SK-N-SH (cell line): ENCODE measurements around the gene ZNF626. TPM values are rescaled to one million over a fixed set of nuclear protein-coding genes. Genes with fewer than 3 reads are reported as not detected.

Source experiments
- CTCF ChIA-PET: fragments of 300-600, 350-600 bp; formaldehyde crosslinking; extraction: SDS; loops from one replicate; lab custom pipeline; 2021; lab: Yijun Ruan, JAX
- POLR2A ChIA-PET: fragments of 350-600 bp; sonication (Branson Sonifier 250); formaldehyde crosslinking; extraction: SDS; loops from one replicate; lab custom pipeline; 2020; ENCODE audit warnings: antibody characterized with exemption, inconsistent platforms; lab: Yijun Ruan, JAX
- DNase-seq: peaks from one replicate; pipeline ENCODE4 v3.0.0; 2012
- H2AFZ ChIP-seq: fragments of 200-600 bp; sonication (generic); 2 replicates; pipeline ENCODE4 v1.8.1; 2016; ENCODE audit warnings: antibody characterized with exemption, mild to moderate bottlenecking, low read depth
- H3F3A ChIP-seq: fragments of 200-600 bp; sonication (generic); replicated peaks from 2 replicates; pipeline ENCODE3; 2016; ENCODE audit warnings: antibody characterized with exemption, mild to moderate bottlenecking; ENCODE audit not compliant: insufficient read depth
- H3K27ac ChIP-seq, 2 experiments: fragments of 200-500 bp in 1 of 2; fragments of 200-600 bp in 1 of 2; sonication (Bioruptor generic) in 1 of 2; sonication (generic), shearing (Covaris generic) in 1 of 2; 2 replicates each; pipeline versions ENCODE4 v1.5.1 to v1.6.1; 2014 to 2016; ENCODE audit warnings: low read depth in 2 of 2, inconsistent platforms in 1 of 2, low read length in 1 of 2, mild to moderate bottlenecking in 1 of 2, mixed read lengths in 1 of 2
- H3K27me3 ChIP-seq: fragments of 200-600 bp; sonication (generic), shearing (Covaris generic); 2 replicates; pipeline ENCODE4 v1.6.1; 2016; ENCODE audit warnings: mixed run types; ENCODE audit not compliant: insufficient read depth
- H3K36me3 ChIP-seq, 2 experiments: fragments of 200-500 bp in 1 of 2; fragments of 200-600 bp in 1 of 2; sonication (Bioruptor generic) in 1 of 2; sonication (generic) in 1 of 2; replicated peaks in 1 of 2; 2 replicates each; pipeline versions ENCODE3 to v1.5.1; 2014 to 2016; ENCODE audit warnings: low read length in 1 of 2, mild to moderate bottlenecking in 1 of 2; ENCODE audit not compliant: insufficient read depth in 2 of 2, control insufficient read depth in 1 of 2
- H3K4me1 ChIP-seq, 2 experiments: fragments of 200-500 bp in 1 of 2; fragments of 200-600 bp in 1 of 2; sonication (Bioruptor generic) in 1 of 2; sonication (generic), shearing (Covaris generic) in 1 of 2; 2 replicates each; pipeline versions ENCODE4 v1.5.1 to v1.6.1; 2014 to 2016; ENCODE audit warnings: low read depth in 1 of 2, low read length in 1 of 2, mixed run types in 1 of 2; ENCODE audit not compliant: insufficient read depth in 2 of 2, control insufficient read depth in 1 of 2
- H3K4me2 ChIP-seq: fragments of 200-600 bp; sonication (generic), shearing (Covaris generic); 2 replicates; pipeline ENCODE4 v1.6.1; 2017; ENCODE audit warnings: mixed run types
- H3K4me3 ChIP-seq, 2 experiments: fragments of 200-500 bp in 1 of 2; fragments of 200-600 bp in 1 of 2; sonication (Bioruptor generic) in 1 of 2; sonication (generic), shearing (Covaris generic) in 1 of 2; 2 replicates each; pipeline versions ENCODE4 v1.5.1 to v1.8.1; 2014 to 2016; ENCODE audit warnings: low read depth in 2 of 2, inconsistent platforms in 1 of 2, low read length in 1 of 2, mild to moderate bottlenecking in 1 of 2, mixed read lengths in 1 of 2, moderate library complexity in 1 of 2
- H3K79me2 ChIP-seq: fragments of 200-600 bp; sonication (generic); 2 replicates; pipeline ENCODE4 v1.8.1; 2017; ENCODE audit warnings: mild to moderate bottlenecking; ENCODE audit not compliant: insufficient read depth
- H3K9ac ChIP-seq: fragments of 200-600 bp; sonication (generic); 2 replicates; pipeline ENCODE4 v1.6.1; 2017; ENCODE audit warnings: mixed run types
- H3K9me2 ChIP-seq: fragments of 200-600 bp; sonication (generic); 2 replicates; pipeline ENCODE4 v1.6.1; 2017; ENCODE audit warnings: mixed run types
- H3K9me3 ChIP-seq: fragments of 200-600 bp; sonication (generic); 2 replicates; pipeline ENCODE4 v1.6.1; 2017; ENCODE audit warnings: mixed run types, mild to moderate bottlenecking, moderate library complexity
- H4K20me1 ChIP-seq: fragments of 200-600 bp; sonication (generic); 2 replicates; pipeline ENCODE4 v1.6.1; 2017; ENCODE audit warnings: mild to moderate bottlenecking, mixed run types; ENCODE audit not compliant: insufficient read depth
- CTCF ChIP-seq: fragments of 200-600 bp; sonication (generic); IDR thresholded peaks from 2 replicates; pipeline ENCODE4 v1.6.1; 2017; ENCODE audit warnings: antibody characterized with exemption, mild to moderate bottlenecking, moderate library complexity
- EZH2phosphoT487 ChIP-seq: fragments of 200-600 bp; sonication (generic); IDR thresholded peaks from 2 replicates; pipeline ENCODE4 v1.6.1; 2017; ENCODE audit warnings: low read depth, mixed run types, mild to moderate bottlenecking, antibody characterized with exemption, moderate library complexity, borderline replicate concordance
- FOSL2 ChIP-seq: IDR thresholded peaks from 2 replicates; pipeline ENCODE4 v1.4.0; 2012; ENCODE audit warnings: low read depth, mild to moderate bottlenecking, moderate library complexity, borderline replicate concordance
- FOXJ3 ChIP-seq: sonication (generic); formaldehyde crosslinking; IDR thresholded peaks from 2 replicates; pipeline ENCODE4 v1.5.1; 2020; ENCODE audit warnings: mild to moderate bottlenecking, missing genetic modification reagents
- FOXM1 ChIP-seq: IDR thresholded peaks from 2 replicates; pipeline ENCODE4 v1.4.0; 2012; ENCODE audit warnings: low read depth, mild to moderate bottlenecking
- GABPA ChIP-seq: IDR thresholded peaks from 2 replicates; pipeline ENCODE4 v1.4.0; 2012; ENCODE audit warnings: low read depth, mild to moderate bottlenecking
- GATA2 ChIP-seq: sonication (generic); formaldehyde crosslinking; IDR thresholded peaks from 2 replicates; pipeline ENCODE4 v1.5.0; 2020; ENCODE audit warnings: mild to moderate bottlenecking, missing genetic modification reagents
- MAX ChIP-seq: IDR thresholded peaks from 2 replicates; pipeline ENCODE4 v1.4.0; 2012; ENCODE audit warnings: low read depth
- MEF2A ChIP-seq: IDR thresholded peaks from 2 replicates; pipeline ENCODE4 v1.4.0; 2012; ENCODE audit warnings: low read depth, borderline replicate concordance
- MXI1 ChIP-seq: IDR thresholded peaks from 2 replicates; pipeline ENCODE4 v1.6.1; 2012; ENCODE audit warnings: mild to moderate bottlenecking, low read depth, low read length, improper control_type of control experiment
- NFIC ChIP-seq: IDR thresholded peaks from 2 replicates; pipeline ENCODE4 v1.4.0; 2012; ENCODE audit warnings: borderline replicate concordance
- POLR2AphosphoS5 ChIP-seq: IDR thresholded peaks from 2 replicates; pipeline ENCODE4 v1.6.1; 2012; ENCODE audit warnings: low read depth, low read length
- RAD21 ChIP-seq: IDR thresholded peaks from 2 replicates; pipeline ENCODE4 v1.6.1; 2012; ENCODE audit warnings: mild to moderate bottlenecking, low read length
- RFX5 ChIP-seq: IDR thresholded peaks from 2 replicates; pipeline ENCODE4 v1.6.1; 2012; ENCODE audit warnings: mild to moderate bottlenecking, improper control_type of control experiment, low read length
- SIN3A ChIP-seq: IDR thresholded peaks from 2 replicates; pipeline ENCODE4 v1.6.1; 2012; ENCODE audit warnings: low read depth, mild to moderate bottlenecking, low read length, moderate library complexity, borderline replicate concordance
- SMC3 ChIP-seq: IDR thresholded peaks from 2 replicates; pipeline ENCODE4 v1.6.1; 2012; ENCODE audit warnings: low read depth, low read length, improper control_type of control experiment
- TAF1 ChIP-seq: IDR thresholded peaks from 2 replicates; pipeline ENCODE4 v1.6.1; 2012; ENCODE audit warnings: low read depth, mild to moderate bottlenecking, low read length, moderate library complexity, borderline replicate concordance
- TCF12 ChIP-seq: IDR thresholded peaks from 2 replicates; pipeline ENCODE4 v1.4.0; 2012
- USF2 ChIP-seq: fragments of 150-350 bp; IDR thresholded peaks from 2 replicates; pipeline ENCODE4 v1.6.1; 2017; ENCODE audit warnings: antibody characterized with exemption, low read length, low read depth, borderline replicate concordance
- YY1 ChIP-seq: IDR thresholded peaks from 2 replicates; pipeline ENCODE4 v1.4.0; 2012; ENCODE audit warnings: low read depth, mild to moderate bottlenecking
- WGBS: methylation state at CpG from one replicate; pipeline ENCODE4 v1.1.6; 2017; ENCODE audit warnings: low lambda C conversion rate; 5-methylcytosine and 5-hydroxymethylcytosine counted together
- polyA plus RNA-seq, 3 experiments: library from polyadenylated mRNA; depleted of rRNA; stranded (reverse); fragments of >200 nt; gene quantifications; 2 replicates each; pipeline ENCODE4 v1.2.3, GENCODE V29; 2012
- TF ChIP-seq, protein P1 (sequence below): IDR thresholded peaks from 2 replicates; pipeline ENCODE4 v1.4.0; 2012; ENCODE audit warnings: low read depth, borderline replicate concordance
- TF ChIP-seq, protein P2 (sequence below): IDR thresholded peaks from 2 replicates; pipeline ENCODE4 v1.4.0; 2012; ENCODE audit warnings: low read depth, borderline replicate concordance

The ZNF626 gene
- polyA plus RNA-seq, 1 of the 3 experiments (the other 2 are of a cell fraction): 2.2 TPM

DNA sequence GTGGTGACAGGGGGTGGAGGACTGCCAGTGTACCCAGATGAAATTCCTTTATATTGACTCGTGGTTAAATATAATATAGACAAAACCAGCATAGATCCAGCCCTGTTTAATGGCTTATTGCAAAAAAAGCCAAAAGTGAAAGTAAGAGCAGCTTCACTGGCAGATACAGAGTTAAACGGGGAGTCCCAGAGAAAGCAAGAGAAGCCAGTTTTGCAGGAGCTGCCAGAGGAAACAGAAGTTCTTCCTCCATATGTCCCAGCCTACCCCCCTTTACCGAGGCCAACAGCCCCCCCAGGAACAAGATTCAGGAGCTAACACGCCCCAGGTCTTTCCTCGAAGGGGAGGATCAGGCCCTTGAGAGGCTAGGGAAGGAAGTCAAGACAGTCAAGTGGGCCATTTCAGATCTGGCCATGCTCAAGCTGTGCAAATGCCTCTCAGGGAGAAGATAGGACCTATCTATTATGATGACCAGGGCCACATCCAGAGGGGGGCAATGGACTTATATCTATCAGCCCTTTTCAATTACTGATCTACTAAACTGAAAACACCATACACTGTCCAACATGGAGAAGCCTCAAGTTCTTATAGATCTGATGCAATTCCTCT, 48.6 kb downstream of the ZNF626 start:
- H3K79me2 ChIP-seq: no peaks in the 10 kb centered on the region
- no peak for TF ChIP-seq MEF2A
- TF ChIP-seq CTCF: no peak
- TF ChIP-seq SIN3A: no peak
- TF ChIP-seq TAF1: no peak
- no peak for TF ChIP-seq SMC3
- no peak for TF ChIP-seq TCF12
- TF ChIP-seq FOXJ3 (CRISPR knock-in tag): no peak
- TF ChIP-seq FOXM1: no peak
- TF ChIP-seq, protein P1, sequence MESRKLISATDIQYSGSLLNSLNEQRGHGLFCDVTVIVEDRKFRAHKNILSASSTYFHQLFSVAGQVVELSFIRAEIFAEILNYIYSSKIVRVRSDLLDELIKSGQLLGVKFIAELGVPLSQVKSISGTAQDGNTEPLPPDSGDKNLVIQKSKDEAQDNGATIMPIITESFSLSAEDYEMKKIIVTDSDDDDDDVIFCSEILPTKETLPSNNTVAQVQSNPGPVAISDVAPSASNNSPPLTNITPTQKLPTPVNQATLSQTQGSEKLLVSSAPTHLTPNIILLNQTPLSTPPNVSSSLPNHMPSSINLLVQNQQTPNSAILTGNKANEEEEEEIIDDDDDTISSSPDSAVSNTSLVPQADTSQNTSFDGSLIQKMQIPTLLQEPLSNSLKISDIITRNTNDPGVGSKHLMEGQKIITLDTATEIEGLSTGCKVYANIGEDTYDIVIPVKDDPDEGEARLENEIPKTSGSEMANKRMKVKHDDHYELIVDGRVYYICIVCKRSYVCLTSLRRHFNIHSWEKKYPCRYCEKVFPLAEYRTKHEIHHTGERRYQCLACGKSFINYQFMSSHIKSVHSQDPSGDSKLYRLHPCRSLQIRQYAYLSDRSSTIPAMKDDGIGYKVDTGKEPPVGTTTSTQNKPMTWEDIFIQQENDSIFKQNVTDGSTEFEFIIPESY: no peak
- no peak for TF ChIP-seq RAD21
- TF ChIP-seq, protein P2, sequence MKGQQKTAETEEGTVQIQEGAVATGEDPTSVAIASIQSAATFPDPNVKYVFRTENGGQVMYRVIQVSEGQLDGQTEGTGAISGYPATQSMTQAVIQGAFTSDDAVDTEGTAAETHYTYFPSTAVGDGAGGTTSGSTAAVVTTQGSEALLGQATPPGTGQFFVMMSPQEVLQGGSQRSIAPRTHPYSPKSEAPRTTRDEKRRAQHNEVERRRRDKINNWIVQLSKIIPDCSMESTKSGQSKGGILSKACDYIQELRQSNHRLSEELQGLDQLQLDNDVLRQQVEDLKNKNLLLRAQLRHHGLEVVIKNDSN: no peak
- no peak for TF ChIP-seq YY1
- TF ChIP-seq, all 33 proteins: peak for 0
- no peak overlapping the region for H3K9ac ChIP-seq
- H4K20me1 ChIP-seq: no peaks in the 10 kb centered on the region
- no peak for DNase-seq
- no peaks in the 10 kb centered on the region for H3K9me3 ChIP-seq
- ChIA-PET POLR2A (no interaction called here), CTCF (no interaction called here)
- no peaks in the 10 kb centered on the region for H3F3A ChIP-seq
- no peak overlapping the region for H3K27ac ChIP-seq
- H3K9me2 ChIP-seq: no peaks in the 10 kb centered on the region
- H3K4me2 ChIP-seq: peak overlapping the region; percentile 19; the same call in 1 of the 2 replicates
- H3K27me3 ChIP-seq: no peaks in the 10 kb centered on the region
- H2AFZ ChIP-seq: no peak overlapping the region
- H3K36me3 ChIP-seq: no peaks in the 10 kb centered on the region
- peak overlapping the region in 1 of 2 experiments; percentile 53; a peak in 1 of 4 replicates for H3K4me3 ChIP-seq
- no peaks in the 10 kb centered on the region; a peak in 1 of 4 replicates for H3K4me1 ChIP-seq
- WGBS: 23% methylated on average over 5 of the region's 5 CpGs

- Histone ChIP-seq H3K4me2 (no peak overlapping the region; the same call in 1 of the 2 replicates), H3K36me3 (no peaks in the 10 kb centered on the region), H3K4me1 (no peaks in the 10 kb centered on the region; a peak in 1 of 4 replicates), H4K20me1 (no peaks in the 10 kb centered on the region), H3K9me3 (no peaks in the 10 kb centered on the region), H3K27ac (no peak overlapping the region), H3K9me2 (no peaks in the 10 kb centered on the region), H3K4me3 (no peak overlapping the region), H3K79me2 (no peaks in the 10 kb centered on the region), H3F3A (no peaks in the 10 kb centered on the region), H3K9ac (no peak overlapping the region), H3K27me3 (no peaks in the 10 kb centered on the region), H2AFZ (no peak overlapping the region)
- WGBS: 39% methylated on average over 6 of the region's 6 CpGs
- TF ChIP-seq USF2 (no peak), RAD21 (no peak), SMC3 (no peak), GABPA (no peak), MXI1 (no peak), POLR2AphosphoS5 (no peak), MEF2A (no peak), EZH2phosphoT487 (no peak), TCF12 (no peak), FOSL2 (no peak), NFIC (no peak), SIN3A (no peak), GATA2 (CRISPR knock-in tag) (no peak), MAX (no peak), RFX5 (no peak)
- no peak for DNase-seq
- ChIA-PET POLR2A (no interaction called here), CTCF (no interaction called here)
Measured at GRCh38 chr19:20611866-20612265, 49.5 kb downstream of the ZNF626 start.
